ENCODE results near the gene GXYLT1. TPM values are rescaled to one million over a fixed set of nuclear protein-coding genes. Genes with fewer than 3 reads are reported as not detected.
"Not testable (repeated sequence)": the region's sequence is repeated elsewhere in the genome, so short reads cannot be mapped to it uniquely, and the experiment has no call there.

Gene GXYLT1
- total RNA-seq, 3 donors from 2014 or later = 12.8 to 19.3 (median 18.0) TPM

DNA sequence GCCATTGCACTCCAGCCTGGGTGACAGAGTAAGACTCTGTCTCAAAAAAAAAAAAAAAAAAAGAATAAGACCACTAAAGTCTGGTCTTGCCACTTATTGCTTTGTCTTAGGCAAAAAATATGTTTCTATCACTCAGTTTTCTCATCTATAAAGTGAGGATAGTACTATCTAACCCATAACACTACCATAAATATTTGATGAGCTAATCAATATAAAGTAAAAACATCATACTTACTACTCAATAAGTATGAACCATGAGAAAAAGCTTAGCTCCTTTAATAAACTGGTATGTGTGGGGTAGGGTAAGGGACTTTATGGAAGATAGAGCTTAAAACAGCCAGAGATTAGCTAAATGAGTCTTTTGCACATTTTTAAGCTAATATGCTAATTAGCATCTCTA, 85.5 kb downstream of the GXYLT1 start:
- intact Hi-C loops (cut with DNase I; ENCODE audit: low total_unique reads) = no loop called here
- TF ChIP-seq, protein P1, sequence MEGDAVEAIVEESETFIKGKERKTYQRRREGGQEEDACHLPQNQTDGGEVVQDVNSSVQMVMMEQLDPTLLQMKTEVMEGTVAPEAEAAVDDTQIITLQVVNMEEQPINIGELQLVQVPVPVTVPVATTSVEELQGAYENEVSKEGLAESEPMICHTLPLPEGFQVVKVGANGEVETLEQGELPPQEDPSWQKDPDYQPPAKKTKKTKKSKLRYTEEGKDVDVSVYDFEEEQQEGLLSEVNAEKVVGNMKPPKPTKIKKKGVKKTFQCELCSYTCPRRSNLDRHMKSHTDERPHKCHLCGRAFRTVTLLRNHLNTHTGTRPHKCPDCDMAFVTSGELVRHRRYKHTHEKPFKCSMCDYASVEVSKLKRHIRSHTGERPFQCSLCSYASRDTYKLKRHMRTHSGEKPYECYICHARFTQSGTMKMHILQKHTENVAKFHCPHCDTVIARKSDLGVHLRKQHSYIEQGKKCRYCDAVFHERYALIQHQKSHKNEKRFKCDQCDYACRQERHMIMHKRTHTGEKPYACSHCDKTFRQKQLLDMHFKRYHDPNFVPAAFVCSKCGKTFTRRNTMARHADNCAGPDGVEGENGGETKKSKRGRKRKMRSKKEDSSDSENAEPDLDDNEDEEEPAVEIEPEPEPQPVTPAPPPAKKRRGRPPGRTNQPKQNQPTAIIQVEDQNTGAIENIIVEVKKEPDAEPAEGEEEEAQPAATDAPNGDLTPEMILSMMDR (IDR thresholded peaks at IDR 0.05) = no peak
- TF ChIP-seq POLR2A (IDR thresholded peaks at IDR 0.05) (no peak), POLR2AphosphoS5 (IDR thresholded peaks at IDR 0.05) (no peak)
- no peaks in the 10 kb centered on the region for H3K36me3 ChIP-seq

DNA sequence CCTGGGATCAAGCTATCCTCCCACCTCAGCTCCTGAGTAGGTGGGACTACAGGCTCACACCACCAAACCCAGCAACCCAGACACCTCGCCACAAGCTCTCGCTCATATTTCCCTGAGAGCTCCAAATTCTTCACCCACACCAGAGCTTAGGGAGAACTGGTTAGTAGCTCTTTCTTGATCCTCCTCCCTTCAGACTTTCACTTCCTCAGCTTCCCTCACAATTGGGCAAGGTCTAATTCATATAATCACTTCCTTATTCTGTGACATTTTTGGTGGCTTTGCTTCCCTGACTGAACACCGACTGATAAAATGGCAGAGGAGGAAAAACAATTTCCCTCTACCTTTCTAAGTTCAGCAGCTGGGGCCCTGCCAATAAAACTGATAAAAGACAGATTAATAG, 88.5 kb downstream of the GXYLT1 start:
- intact Hi-C loops (cut with DNase I; ENCODE audit: low total_unique reads) = no loop called here
- H3K4me1 ChIP-seq = no peaks in the 10 kb centered on the region
- H3K27me3 ChIP-seq = no peaks in the 10 kb centered on the region
- TF ChIP-seq, protein P1 (IDR thresholded peaks at IDR 0.05) = no peak
- TF ChIP-seq POLR2A (IDR thresholded peaks at IDR 0.05) (no peak), POLR2AphosphoS5 (IDR thresholded peaks at IDR 0.05) (no peak)
- no peak overlapping the region for H3K4me3 ChIP-seq
- H3K9me3 ChIP-seq = no peaks in the 10 kb centered on the region
- H3K36me3 ChIP-seq = no peaks in the 10 kb centered on the region
- DNase-seq (ENCODE audit: low spot score in 2 of 2) = no peak
- no peak overlapping the region for H3K27ac ChIP-seq

More for the DNA sequence above, 85.5 kb downstream of the GXYLT1 start:
- Histone ChIP-seq H3K27ac (no peak overlapping the region), H3K27me3 (no peaks in the 10 kb centered on the region), H3K4me1 (no peaks in the 10 kb centered on the region), H3K4me3 (no peak overlapping the region), H3K9me3 (peaks cover 4 to 10% of the 10 kb centered on the region in 2 donors)
- DNase-seq (ENCODE audit: low spot score in 2 of 2) = no peak

DNA sequence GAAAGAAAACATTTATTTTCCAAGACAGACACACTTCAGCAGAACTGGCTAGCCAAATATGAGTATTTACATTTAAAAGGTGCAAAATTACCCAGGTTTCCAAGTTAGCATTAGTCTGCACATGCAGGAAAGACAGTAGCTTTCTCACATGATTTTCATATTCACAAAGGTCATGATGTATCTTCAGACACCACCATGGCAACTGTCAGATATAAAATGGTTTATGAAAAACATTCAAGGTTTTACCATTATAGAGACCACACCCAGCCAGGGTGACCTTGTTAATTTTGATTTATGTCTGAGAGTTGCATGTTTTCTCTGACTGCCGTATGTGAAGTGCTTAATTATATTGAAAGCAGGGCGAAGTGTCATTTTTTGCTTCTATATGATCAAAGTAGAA, 91.2 kb downstream of the GXYLT1 start:
- Histone ChIP-seq H3K27ac (no peak overlapping the region), H3K4me3 (no peak overlapping the region), H3K9me3 (no peaks in the 10 kb centered on the region), H3K36me3 (no peaks in the 10 kb centered on the region), H3K4me1 (no peaks in the 10 kb centered on the region), H3K27me3 (no peaks in the 10 kb centered on the region)
- TF ChIP-seq, protein P1 (IDR thresholded peaks at IDR 0.05) = no peak
- TF ChIP-seq POLR2A (IDR thresholded peaks at IDR 0.05) (no peak), POLR2AphosphoS5 (IDR thresholded peaks at IDR 0.05) (no peak)
- no peak for DNase-seq (ENCODE audit: low spot score in 2 of 2)
- intact Hi-C loops (cut with DNase I; ENCODE audit: low total_unique reads) = no loop called here

DNA sequence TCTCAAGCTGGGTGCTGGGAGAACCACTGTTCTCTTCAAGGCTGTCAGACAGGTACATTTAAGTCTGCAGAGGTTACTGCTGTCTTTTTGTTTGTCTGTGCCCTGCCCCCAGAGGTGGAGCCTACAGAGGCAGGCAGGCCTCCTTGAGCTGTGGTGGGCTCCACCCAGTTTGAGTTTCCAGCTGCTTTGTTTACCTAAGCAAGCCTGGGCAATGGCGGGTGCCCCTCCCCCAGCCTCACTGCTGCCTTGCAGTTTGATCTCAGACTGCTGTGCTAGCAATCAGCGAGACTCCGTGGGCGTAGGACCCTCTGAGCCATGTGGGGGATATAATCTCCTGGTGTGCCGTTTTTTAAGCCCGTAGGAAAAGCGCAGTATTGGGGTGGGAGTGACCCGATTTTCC, 95.7 kb downstream of the GXYLT1 start:
- intact Hi-C loops (cut with DNase I; ENCODE audit: low total_unique reads); H3K9me3 ChIP-seq; H3K27me3 ChIP-seq; H3K4me3 ChIP-seq; H3K36me3 ChIP-seq; H3K27ac ChIP-seq; H3K4me1 ChIP-seq; DNase-seq (ENCODE audit: low spot score in 2 of 2): not testable (repeated sequence)

DNA sequence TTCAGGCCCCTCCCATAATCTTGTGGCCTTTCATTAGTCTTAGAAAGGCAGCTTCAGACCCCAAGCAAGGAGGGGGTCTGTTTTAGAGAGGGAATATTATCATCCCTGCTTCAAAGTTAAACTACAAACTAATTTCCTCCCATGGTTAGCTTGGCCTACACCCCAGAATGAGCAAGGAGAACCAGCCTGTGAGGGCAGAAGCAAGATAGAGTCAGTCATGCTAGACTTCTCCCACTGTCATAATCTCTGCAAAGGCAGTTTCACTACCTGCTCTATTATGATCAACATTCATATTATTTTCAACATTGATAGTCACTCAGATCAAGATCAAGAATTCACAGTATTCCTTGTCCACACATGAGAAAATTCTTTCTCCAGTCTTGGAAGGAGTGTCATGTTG, 105.1 kb downstream of the GXYLT1 start:
- intact Hi-C loops (cut with DNase I; ENCODE audit: low total_unique reads) = no loop called here
- TF ChIP-seq, protein P1 (IDR thresholded peaks at IDR 0.05) = no peak
- TF ChIP-seq POLR2AphosphoS5 (IDR thresholded peaks at IDR 0.05) (no peak), POLR2A (IDR thresholded peaks at IDR 0.05) (no peak)
- Histone ChIP-seq H3K36me3 (no peaks in the 10 kb centered on the region), H3K4me3 (no peak overlapping the region), H3K27ac (no peak overlapping the region), H3K27me3 (no peaks in the 10 kb centered on the region), H3K9me3 (peaks cover 0 to 10% of the 10 kb centered on the region in 2 donors), H3K4me1 (no peaks in the 10 kb centered on the region)
- no peak for DNase-seq (ENCODE audit: low spot score in 2 of 2)

DNA sequence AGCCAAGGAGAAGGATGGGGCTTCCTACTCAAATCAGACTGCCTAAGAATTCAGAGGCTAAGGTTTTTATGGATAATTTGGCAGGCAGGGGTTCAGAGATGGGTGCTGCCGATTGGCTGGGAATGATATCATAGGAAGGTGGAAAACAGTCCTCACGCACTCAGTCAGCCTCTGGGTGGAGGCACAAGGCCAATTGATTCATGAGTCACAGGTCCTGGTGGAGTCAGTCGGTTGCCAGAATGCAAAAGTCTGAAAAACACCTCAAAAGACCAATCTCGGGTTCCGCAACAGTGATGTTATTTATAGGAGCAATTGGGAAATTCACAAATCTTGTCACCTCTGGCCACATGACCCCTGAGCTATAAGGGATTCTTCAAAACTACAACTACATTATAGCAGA, 105.5 kb downstream of the GXYLT1 start:
- intact Hi-C loops (cut with DNase I; ENCODE audit: low total_unique reads) = no loop called here
- H3K27ac ChIP-seq = no peak overlapping the region
- DNase-seq (ENCODE audit: low spot score in 2 of 2) = no peak
- no peaks in the 10 kb centered on the region for H3K27me3 ChIP-seq
- H3K4me1 ChIP-seq = no peaks in the 10 kb centered on the region
- peaks cover 0 to 10% of the 10 kb centered on the region in 2 donors for H3K9me3 ChIP-seq
- H3K4me3 ChIP-seq = no peak overlapping the region
- H3K36me3 ChIP-seq = no peaks in the 10 kb centered on the region
- TF ChIP-seq POLR2A (IDR thresholded peaks at IDR 0.05) (no peak), POLR2AphosphoS5 (IDR thresholded peaks at IDR 0.05) (no peak)
- TF ChIP-seq, protein P1 (IDR thresholded peaks at IDR 0.05) = no peak

Measured in breast epithelium (tissue), 4 donors.